ENCODE results near the gene NPAS4. TPM values are rescaled to one million over a fixed set of nuclear protein-coding genes. Genes with fewer than 3 reads are reported as not detected.
"Not testable (repeated sequence)": the region's sequence is repeated elsewhere in the genome, so short reads cannot be mapped to it uniquely, and the experiment has no call there.

Gene NPAS4
- total RNA-seq, 1 experiment from 2014 or later: not detected

DNA sequence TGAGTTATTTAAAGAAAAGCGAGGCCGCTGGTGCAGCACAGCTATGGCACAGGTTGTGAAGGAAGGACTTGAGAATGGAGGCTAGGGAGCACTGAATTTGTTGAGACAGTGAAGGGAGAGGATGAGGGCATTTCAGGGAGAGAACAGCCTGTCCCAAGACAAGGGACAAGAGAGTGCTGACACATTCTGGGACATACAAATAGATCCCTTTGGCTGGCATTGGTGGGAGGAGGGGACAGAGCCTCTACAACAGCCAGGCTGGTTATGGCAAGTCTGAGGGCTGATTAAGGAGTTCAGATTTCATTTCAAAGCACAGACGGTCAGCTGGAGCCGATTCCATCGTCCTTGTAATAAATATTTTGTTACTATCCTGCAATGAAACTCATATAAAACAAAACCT lies 47.6 kb upstream of the NPAS4 start:
- peak overlapping the region; percentile 13; the same call in 1 of the 2 replicates for H3K4me2 ChIP-seq
- peaks cover 29% of the 10 kb centered on the region for H3K79me2 ChIP-seq (ENCODE audit: low read depth)
- ChIA-PET POLR2A (ENCODE audit: unreplicated experiment) (interaction anchor here (0.7 kb wide), 1 partner anchor 28 kb away, joined by 5 read pairs; no protein-coding TSS in a partner anchor), CTCF (interaction anchor here (0.7 kb wide), 1 partner anchor 876 kb away, joined by 6 read pairs; no protein-coding TSS in a partner anchor)
- no peaks in the 10 kb centered on the region for H3K9me3 ChIP-seq (ENCODE audit: insufficient read depth, low read depth)
- no peak overlapping the region for H2AFZ ChIP-seq
- BruUV-seq (replicated peaks): no TSS peak
- H4K20me1 ChIP-seq (ENCODE audit: insufficient read depth): peaks cover 18% of the 10 kb centered on the region
- H3K4me3 ChIP-seq: no peak overlapping the region
- peaks cover 2% of the 10 kb centered on the region; the same call in 1 of the 2 replicates for H3K36me3 ChIP-seq (ENCODE audit: low read depth)
- TF ChIP-seq, protein P1, sequence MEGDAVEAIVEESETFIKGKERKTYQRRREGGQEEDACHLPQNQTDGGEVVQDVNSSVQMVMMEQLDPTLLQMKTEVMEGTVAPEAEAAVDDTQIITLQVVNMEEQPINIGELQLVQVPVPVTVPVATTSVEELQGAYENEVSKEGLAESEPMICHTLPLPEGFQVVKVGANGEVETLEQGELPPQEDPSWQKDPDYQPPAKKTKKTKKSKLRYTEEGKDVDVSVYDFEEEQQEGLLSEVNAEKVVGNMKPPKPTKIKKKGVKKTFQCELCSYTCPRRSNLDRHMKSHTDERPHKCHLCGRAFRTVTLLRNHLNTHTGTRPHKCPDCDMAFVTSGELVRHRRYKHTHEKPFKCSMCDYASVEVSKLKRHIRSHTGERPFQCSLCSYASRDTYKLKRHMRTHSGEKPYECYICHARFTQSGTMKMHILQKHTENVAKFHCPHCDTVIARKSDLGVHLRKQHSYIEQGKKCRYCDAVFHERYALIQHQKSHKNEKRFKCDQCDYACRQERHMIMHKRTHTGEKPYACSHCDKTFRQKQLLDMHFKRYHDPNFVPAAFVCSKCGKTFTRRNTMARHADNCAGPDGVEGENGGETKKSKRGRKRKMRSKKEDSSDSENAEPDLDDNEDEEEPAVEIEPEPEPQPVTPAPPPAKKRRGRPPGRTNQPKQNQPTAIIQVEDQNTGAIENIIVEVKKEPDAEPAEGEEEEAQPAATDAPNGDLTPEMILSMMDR (conservative IDR thresholded peaks at IDR 0.05): no peak
- no peak for TF ChIP-seq EZH2 (IDR thresholded peaks at IDR 0.05; ENCODE audit: low read depth)
- intact Hi-C loops (cut with micrococcal nuclease; ENCODE audit: unreplicated experiment): loop anchor here (5.0 kb wide), 1 partner anchor 61 kb away; no protein-coding TSS in a partner anchor
- peaks cover 24% of the 10 kb centered on the region for H3K4me1 ChIP-seq (replicated peaks; ENCODE audit: insufficient read depth)
- no peak overlapping the region for H3K27ac ChIP-seq
- H3F3A ChIP-seq (ENCODE audit: insufficient read depth, low read depth): peaks cover 32% of the 10 kb centered on the region
- DNase-seq: no peak
- no peaks in the 10 kb centered on the region for H3K9me2 ChIP-seq (ENCODE audit: insufficient read depth)
- no peaks in the 10 kb centered on the region for H3K27me3 ChIP-seq (ENCODE audit: insufficient read depth, low read depth)

DNA sequence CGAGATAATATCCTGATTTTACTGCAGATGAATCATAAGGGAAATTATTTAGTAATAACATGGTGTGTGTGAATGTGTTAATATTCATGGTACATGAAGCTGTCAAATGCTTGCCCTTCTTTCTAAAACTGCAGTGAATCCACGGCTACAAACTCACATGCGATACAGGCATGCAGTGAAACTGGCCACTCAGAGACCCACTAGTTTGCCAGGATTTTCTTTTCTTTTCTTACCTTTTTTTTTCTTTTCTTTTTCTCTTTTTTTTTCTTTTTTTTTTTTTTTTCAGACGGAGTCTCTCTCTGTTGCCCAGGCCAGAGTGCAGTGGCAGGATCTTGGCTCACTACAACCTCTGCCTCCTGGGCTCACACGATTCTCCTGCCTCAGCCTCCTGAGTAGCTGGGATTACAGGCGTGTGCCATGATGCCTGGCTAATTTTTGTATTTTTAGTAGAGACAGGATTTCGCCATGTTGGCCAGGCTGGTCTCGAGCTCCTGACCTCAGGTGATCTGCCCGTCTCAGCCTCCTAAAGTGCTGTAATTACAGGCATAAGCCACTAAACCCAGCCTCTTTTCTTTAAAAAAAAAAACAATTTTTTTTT lies 47.0 kb upstream of the NPAS4 start:
- H3K27me3 ChIP-seq (ENCODE audit: insufficient read depth, low read depth); H3K36me3 ChIP-seq (ENCODE audit: low read depth); H3K4me2 ChIP-seq; BruUV-seq (replicated peaks); H3K9me3 ChIP-seq (ENCODE audit: insufficient read depth, low read depth); H3K27ac ChIP-seq; H3K9me2 ChIP-seq (ENCODE audit: insufficient read depth); DNase-seq; H3K4me3 ChIP-seq; H2AFZ ChIP-seq; POLR2A ChIA-PET (ENCODE audit: unreplicated experiment): not testable (repeated sequence)
- intact Hi-C loops (cut with micrococcal nuclease; ENCODE audit: unreplicated experiment): loop anchor here (5.0 kb wide), 1 partner anchor 61 kb away; no protein-coding TSS in a partner anchor
- H3F3A ChIP-seq (ENCODE audit: insufficient read depth, low read depth): peaks cover 32% of the 10 kb centered on the region
- H4K20me1 ChIP-seq (ENCODE audit: insufficient read depth): peaks cover 13% of the 10 kb centered on the region
- H3K79me2 ChIP-seq (ENCODE audit: low read depth): peaks cover 24% of the 10 kb centered on the region
- CTCF ChIA-PET: interaction anchor here (0.7 to 1.2 kb wide), 5 partner anchors 10 to 876 kb away, joined by 4 to 15 read pairs (median 7); no protein-coding TSS in a partner anchor
- H3K4me1 ChIP-seq (replicated peaks; ENCODE audit: insufficient read depth): peaks cover 24% of the 10 kb centered on the region

DNA sequence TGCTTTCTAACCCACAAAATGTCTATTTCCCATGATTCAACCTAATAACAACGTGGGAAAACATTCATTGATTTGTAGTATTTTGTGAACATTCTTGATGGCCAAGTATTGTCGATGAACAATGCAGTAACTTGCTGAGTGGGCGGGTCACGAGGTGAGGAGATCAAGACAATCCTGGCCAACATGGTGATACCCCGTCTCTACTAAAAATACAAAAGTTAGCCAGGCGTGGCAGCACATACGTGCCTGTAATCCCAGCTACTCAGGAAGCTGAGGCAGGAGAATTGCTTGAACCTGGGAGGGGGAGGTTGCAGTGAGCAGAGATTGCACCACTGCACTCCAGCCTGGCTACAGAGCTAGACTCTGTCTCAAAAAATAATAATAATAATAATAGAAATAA lies 40.6 kb upstream of the NPAS4 start:
- H3K4me2 ChIP-seq: 0 out of 2 replicates have a peak overlapping the region, but pooled peaks have one; percentile 0
- DNase-seq; H3K36me3 ChIP-seq (ENCODE audit: low read depth); H2AFZ ChIP-seq; intact Hi-C loops (cut with micrococcal nuclease; ENCODE audit: unreplicated experiment); H3K27me3 ChIP-seq (ENCODE audit: insufficient read depth, low read depth); H3K27ac ChIP-seq; H3K79me2 ChIP-seq (ENCODE audit: low read depth); H3K9me2 ChIP-seq (ENCODE audit: insufficient read depth); H3K4me3 ChIP-seq; H4K20me1 ChIP-seq (ENCODE audit: insufficient read depth); BruUV-seq (replicated peaks); H3K4me1 ChIP-seq (replicated peaks; ENCODE audit: insufficient read depth); H3K9me3 ChIP-seq (ENCODE audit: insufficient read depth, low read depth): not testable (repeated sequence)
- POLR2A ChIA-PET (ENCODE audit: unreplicated experiment): interaction anchor here (0.6 kb wide), 1 partner anchor 69 kb away, joined by 7 read pairs; no protein-coding TSS in a partner anchor
- H3F3A ChIP-seq (ENCODE audit: insufficient read depth, low read depth): peaks cover 12% of the 10 kb centered on the region
- CTCF ChIA-PET: interaction anchor here (0.7 to 1.1 kb wide), 2 partner anchors 9 to 47 kb away, joined by 4 read pairs; no protein-coding TSS in a partner anchor

DNA sequence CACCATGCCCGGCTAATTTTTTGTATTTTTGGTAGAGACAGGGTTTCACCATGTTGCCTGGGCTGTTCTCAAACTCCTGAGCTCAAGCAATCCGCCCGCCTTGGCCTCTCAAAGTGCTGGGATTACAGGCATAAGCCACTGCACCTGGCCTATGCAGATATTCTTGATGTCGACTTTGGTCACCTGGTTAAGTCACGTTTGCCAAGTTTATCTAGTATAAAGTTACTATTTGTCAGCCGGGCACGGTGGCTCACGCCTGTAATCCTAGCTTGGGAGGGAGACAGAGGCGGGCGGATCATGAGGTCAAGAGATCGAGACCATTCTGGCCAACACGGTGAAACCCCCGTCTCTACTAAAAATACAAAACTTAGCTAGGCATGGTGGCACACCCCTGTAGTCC lies 36.5 kb upstream of the NPAS4 start:
- BruUV-seq (replicated peaks); H3K36me3 ChIP-seq (ENCODE audit: low read depth); H3K79me2 ChIP-seq (ENCODE audit: low read depth); H3K27ac ChIP-seq; H3K27me3 ChIP-seq (ENCODE audit: insufficient read depth, low read depth); intact Hi-C loops (cut with micrococcal nuclease; ENCODE audit: unreplicated experiment); H3K4me2 ChIP-seq; H2AFZ ChIP-seq; DNase-seq; H3K9me3 ChIP-seq (ENCODE audit: insufficient read depth, low read depth); H3K4me1 ChIP-seq (replicated peaks; ENCODE audit: insufficient read depth); H3K4me3 ChIP-seq; H3K9me2 ChIP-seq (ENCODE audit: insufficient read depth); POLR2A ChIA-PET (ENCODE audit: unreplicated experiment); H4K20me1 ChIP-seq (ENCODE audit: insufficient read depth): not testable (repeated sequence)
- H3F3A ChIP-seq (ENCODE audit: insufficient read depth, low read depth): peaks cover 12% of the 10 kb centered on the region
- CTCF ChIA-PET: interaction anchor here (0.6 to 0.7 kb wide), 2 partner anchors 11 to 72 kb away, joined by 3 to 4 read pairs; no protein-coding TSS in a partner anchor

Data from PC-9 (cell line).